Endodermal cell (in vitro differentiated cells): ENCODE measurements around the gene CLN5. TPM values are rescaled to one million over a fixed set of nuclear protein-coding genes. Genes with fewer than 3 reads are reported as not detected.

Experiments
- DNase-seq: peaks from one replicate; pipeline ENCODE4 v3.0.0-alpha.2; 2017
- H3K27ac ChIP-seq: 2 replicates; pipeline ENCODE4 v1.5.1; 2013; ENCODE audit warnings: mild to moderate bottlenecking, low read depth, low read length, moderate library complexity
- H3K27me3 ChIP-seq: 2 replicates; pipeline ENCODE4 v1.6.1; 2013; ENCODE audit warnings: mild to moderate bottlenecking, low read length, moderate library complexity; ENCODE audit not compliant: insufficient read depth, control insufficient read depth, poor library complexity, severe bottlenecking
- H3K36me3 ChIP-seq: 2 replicates; pipeline ENCODE4 v1.7.0; 2013; ENCODE audit warnings: mild to moderate bottlenecking, low read length, moderate library complexity; ENCODE audit not compliant: control insufficient read depth, insufficient read depth
- H3K4me1 ChIP-seq: one replicate; pipeline ENCODE4 v1.7.0; 2013; ENCODE audit warnings: low read length; ENCODE audit not compliant: control insufficient read depth, insufficient read depth
- H3K4me3 ChIP-seq: 2 replicates; pipeline ENCODE4 v1.5.1; 2013; ENCODE audit warnings: mild to moderate bottlenecking, low read length, moderate library complexity
- H3K9ac ChIP-seq: 2 replicates; pipeline ENCODE4 v1.6.1; 2013; ENCODE audit warnings: mild to moderate bottlenecking, low read length, moderate library complexity; ENCODE audit not compliant: poor library complexity, severe bottlenecking; ENCODE audit errors: extremely low read depth
- H3K9me3 ChIP-seq: 2 replicates; pipeline ENCODE4 v1.6.1; 2013; ENCODE audit warnings: mild to moderate bottlenecking, low read length, moderate library complexity; ENCODE audit not compliant: control insufficient read depth
- H3K27ac Mint-ChIP-seq: 2 replicates; pipeline ENCODE4 v1.8.0; 2020; ENCODE audit warnings: mixed read lengths
- H3K27me3 Mint-ChIP-seq: 2 replicates; pipeline ENCODE4 v1.8.0; 2021; ENCODE audit warnings: mild to moderate bottlenecking, mixed read lengths; ENCODE audit not compliant: insufficient read depth
- H3K36me3 Mint-ChIP-seq: 2 replicates; pipeline ENCODE4 v1.8.0; 2020; ENCODE audit warnings: low read depth, mixed read lengths
- H3K4me1 Mint-ChIP-seq: 2 replicates; pipeline ENCODE4 v1.8.0; 2020; ENCODE audit warnings: mixed read lengths
- H3K4me3 Mint-ChIP-seq: 2 replicates; pipeline ENCODE4 v1.8.0; 2020; ENCODE audit warnings: mild to moderate bottlenecking, moderate library complexity, mixed read lengths
- H3K9me3 Mint-ChIP-seq: 2 replicates; pipeline ENCODE4 v1.8.0; 2020; ENCODE audit warnings: mild to moderate bottlenecking, mixed read lengths
- CTCF ChIP-seq: fragments of 200-600 bp; sonication (generic); conservative IDR thresholded peaks from 2 replicates; pipeline ENCODE4 v1.5.0; 2021; ENCODE audit warnings: antibody characterized with exemption, mild to moderate bottlenecking
- WGBS, 2 experiments: methylation state at CpG; one replicate each; pipeline versions ENCODE4 v1.1.5 to v1.1.7; 2013; ENCODE audit warnings: missing lambda C conversion rate in 2 of 2, mixed read lengths in 1 of 2; ENCODE audit not compliant: insufficient coverage in 1 of 2, insufficient read length in 1 of 2; 5-methylcytosine and 5-hydroxymethylcytosine counted together
- total RNA-seq, 2 donors: library from RNA; stranded (reverse); fragmentation: NEBNext Ultra II Directional in 1 of 2; extraction: Animal tissue kit (Norgen Biotek cat#: 25700) in 1 of 2; gene quantifications; 2 replicates in 1 of 2; 3 replicates in 1 of 2; pipeline ENCODE4 v1.2.1, GENCODE V29; 2021

The CLN5 gene
- total RNA-seq, 2 donors from 2014 or later = 13.6 to 13.9 TPM

- 91% methylated on average over 4 to 6 of the region's 6 CpGs for WGBS, 2 experiments
- Mint-ChIP-seq H3K9me3 (no peaks in the 10 kb centered on the region), H3K4me3 (no peak overlapping the region), H3K27ac (no peak overlapping the region), H3K4me1 (peaks cover 25% of the 10 kb centered on the region), H3K36me3 (no peaks in the 10 kb centered on the region), H3K27me3 (peaks cover 6% of the 10 kb centered on the region)
- Histone ChIP-seq H3K9ac (no peak overlapping the region), H3K9me3 (no peaks in the 10 kb centered on the region), H3K4me1 (peaks cover 10% of the 10 kb centered on the region), H3K4me3 (no peak overlapping the region), H3K36me3 (no peaks in the 10 kb centered on the region), H3K27ac (no peak overlapping the region), H3K27me3 (peaks cover 4% of the 10 kb centered on the region)
- no peak for TF ChIP-seq CTCF
- DNase-seq = no peak
Observed at GRCh38 chr13:76973920-76974617, 17.8 kb upstream of the CLN5 start.

GRCh38 chr13:76974618-76974975, 17.3 kb upstream of the CLN5 start:
- no peak overlapping the region for H3K27ac ChIP-seq
- WGBS, 2 experiments = 84 to 89% methylated on average over 2 to 3 of the region's 3 CpGs
- H3K4me3 Mint-ChIP-seq = no peak overlapping the region

GRCh38 chr13:76975863-76976262, 16.0 kb upstream of the CLN5 start:
- TF ChIP-seq CTCF = no peak
- Mint-ChIP-seq H3K4me1 (peaks cover 22% of the 10 kb centered on the region), H3K36me3 (no peaks in the 10 kb centered on the region), H3K4me3 (no peak overlapping the region), H3K27ac (no peak overlapping the region), H3K9me3 (no peaks in the 10 kb centered on the region), H3K27me3 (peaks cover 17% of the 10 kb centered on the region)
- H3K36me3 ChIP-seq = no peaks in the 10 kb centered on the region
- WGBS, 2 experiments = 94 to 95% methylated on average over 5 to 6 of the region's 6 CpGs
- H3K9ac ChIP-seq = no peak overlapping the region
- H3K27me3 ChIP-seq = peaks cover 13% of the 10 kb centered on the region
- no peaks in the 10 kb centered on the region for H3K9me3 ChIP-seq
- H3K4me3 ChIP-seq = no peak overlapping the region
- DNase-seq = no peak
- no peak overlapping the region for H3K27ac ChIP-seq
- peaks cover 10% of the 10 kb centered on the region for H3K4me1 ChIP-seq

More at GRCh38 chr13:76974618-76974975, 17.3 kb upstream of the CLN5 start:
- no peak overlapping the region for H3K9ac ChIP-seq
- H3K9me3 Mint-ChIP-seq = no peaks in the 10 kb centered on the region
- no peak overlapping the region for H3K27ac Mint-ChIP-seq
- H3K27me3 Mint-ChIP-seq = peaks cover 11% of the 10 kb centered on the region
- TF ChIP-seq CTCF = no peak
- H3K9me3 ChIP-seq = no peaks in the 10 kb centered on the region
- peaks cover 6% of the 10 kb centered on the region for H3K27me3 ChIP-seq
- H3K4me1 Mint-ChIP-seq = peaks cover 22% of the 10 kb centered on the region
- peaks cover 10% of the 10 kb centered on the region for H3K4me1 ChIP-seq
- H3K36me3 ChIP-seq = no peaks in the 10 kb centered on the region
- no peak for DNase-seq
- no peak overlapping the region for H3K4me3 ChIP-seq
- H3K36me3 Mint-ChIP-seq = no peaks in the 10 kb centered on the region
